HFF-Myc (cell line): ENCODE results near the gene CHD8.
A peak's percentile ranks its signal among the peaks of the same experiment; 100 is the strongest.

Experiments
- DNase-seq: peaks from one replicate; pipeline ENCODE4 v3.0.0-alpha.2; 2011; ENCODE audit warnings: low read depth; ENCODE audit errors: extremely low read depth
- H3K4me3 ChIP-seq: replicated peaks from 2 replicates; pipeline ENCODE4 v1.5.1; 2011; ENCODE audit warnings: low read depth, mild to moderate bottlenecking, control low read depth, low read length
- TF ChIP-seq, protein P1 (sequence below): IDR thresholded peaks from 2 replicates; pipeline ENCODE4 v1.5.1; 2012; ENCODE audit warnings: mild to moderate bottlenecking, low read depth, low read length, control low read depth; ENCODE audit errors: missing control alignments

The CHD8 gene

DNA sequence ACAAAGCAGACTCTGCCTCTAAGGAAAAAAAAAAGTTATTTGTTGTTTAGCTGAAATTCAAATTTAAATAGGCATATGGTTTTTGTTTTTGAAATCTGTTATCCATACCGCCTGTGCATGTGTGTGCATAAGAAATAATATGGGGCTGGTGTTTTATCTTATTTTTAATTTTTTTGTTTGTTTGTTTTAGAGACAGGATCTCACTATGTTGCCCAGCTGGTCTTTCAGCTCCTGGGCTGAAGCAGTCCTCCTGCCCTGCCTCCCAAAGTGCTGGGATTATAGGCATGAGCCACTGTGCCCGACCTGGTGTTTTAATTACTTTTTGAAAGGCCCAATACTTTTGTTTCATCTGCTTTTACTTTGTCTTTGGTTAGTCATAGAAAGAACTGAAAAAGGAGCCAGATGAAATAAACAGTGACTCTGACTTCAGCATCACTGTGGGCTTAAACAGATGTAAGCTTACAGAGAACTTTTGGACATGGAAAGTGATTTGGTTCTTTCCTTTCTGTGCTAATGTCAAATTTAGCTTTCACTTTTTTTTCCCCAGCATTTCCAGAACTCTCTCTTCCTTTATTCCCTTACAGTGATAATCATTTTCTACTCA is 109.3 kb downstream of the CHD8 start:
- TF ChIP-seq, protein P1, sequence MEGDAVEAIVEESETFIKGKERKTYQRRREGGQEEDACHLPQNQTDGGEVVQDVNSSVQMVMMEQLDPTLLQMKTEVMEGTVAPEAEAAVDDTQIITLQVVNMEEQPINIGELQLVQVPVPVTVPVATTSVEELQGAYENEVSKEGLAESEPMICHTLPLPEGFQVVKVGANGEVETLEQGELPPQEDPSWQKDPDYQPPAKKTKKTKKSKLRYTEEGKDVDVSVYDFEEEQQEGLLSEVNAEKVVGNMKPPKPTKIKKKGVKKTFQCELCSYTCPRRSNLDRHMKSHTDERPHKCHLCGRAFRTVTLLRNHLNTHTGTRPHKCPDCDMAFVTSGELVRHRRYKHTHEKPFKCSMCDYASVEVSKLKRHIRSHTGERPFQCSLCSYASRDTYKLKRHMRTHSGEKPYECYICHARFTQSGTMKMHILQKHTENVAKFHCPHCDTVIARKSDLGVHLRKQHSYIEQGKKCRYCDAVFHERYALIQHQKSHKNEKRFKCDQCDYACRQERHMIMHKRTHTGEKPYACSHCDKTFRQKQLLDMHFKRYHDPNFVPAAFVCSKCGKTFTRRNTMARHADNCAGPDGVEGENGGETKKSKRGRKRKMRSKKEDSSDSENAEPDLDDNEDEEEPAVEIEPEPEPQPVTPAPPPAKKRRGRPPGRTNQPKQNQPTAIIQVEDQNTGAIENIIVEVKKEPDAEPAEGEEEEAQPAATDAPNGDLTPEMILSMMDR: no peak
- DNase-seq: peak; percentile 31
- no peak overlapping the region for H3K4me3 ChIP-seq

DNA sequence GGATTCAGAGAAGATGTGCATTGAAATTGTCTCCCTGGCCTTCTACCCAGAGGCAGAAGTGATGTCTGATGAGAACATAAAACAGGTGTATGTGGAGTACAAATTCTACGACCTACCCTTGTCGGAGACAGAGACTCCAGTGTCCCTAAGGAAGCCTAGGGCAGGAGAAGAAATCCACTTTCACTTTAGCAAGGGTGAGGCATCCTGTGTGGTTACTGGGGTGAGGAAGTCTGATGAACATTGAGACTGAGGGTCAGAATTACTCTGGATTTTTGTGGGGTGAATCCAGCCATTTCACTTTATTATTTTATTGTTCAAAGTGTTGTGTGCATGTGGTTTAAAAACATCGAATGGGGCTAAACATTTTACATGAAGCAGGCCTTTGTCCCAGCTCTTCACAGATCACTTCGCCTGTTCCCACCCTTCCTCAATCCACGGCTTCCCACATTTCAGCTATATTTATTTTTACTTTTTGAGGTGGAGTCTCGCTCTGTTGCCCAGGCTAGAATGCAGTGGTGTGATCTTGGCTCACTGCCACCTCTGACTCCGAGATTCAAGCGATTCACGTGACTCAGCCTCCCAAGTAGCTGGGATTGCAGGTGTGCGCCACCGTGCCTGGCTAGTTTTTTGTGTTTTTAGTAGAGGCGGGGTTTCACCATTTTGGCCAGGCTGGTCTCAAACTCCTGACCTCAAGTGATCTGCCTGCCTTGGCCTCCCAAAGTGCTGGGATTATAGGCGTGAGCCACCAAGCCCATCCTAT is 112.7 kb downstream of the CHD8 start:
- TF ChIP-seq, protein P1: no peak
- no peak overlapping the region for H3K4me3 ChIP-seq
- no peak for DNase-seq
